ENCODE results near the gene ARHGAP15.
"Not testable (repeated sequence)": the region's sequence is repeated elsewhere in the genome, so short reads cannot be mapped to it uniquely, and the experiment has no call there.

GRCh38 chr2:143541899-143542298 is 412.7 kb downstream of the ARHGAP15 start:
- not testable (repeated sequence) for TF ChIP-seq CTCF (conservative IDR thresholded peaks at IDR 0.05); EZH2 (IDR thresholded peaks at IDR 0.05; ENCODE audit: low read depth)
